Caco-2 (cell line): ENCODE results near the gene JMJD6. TPM values are rescaled to one million over a fixed set of nuclear protein-coding genes. Genes with fewer than 3 reads are reported as not detected.

ENCODE experiments used
- BruUV-seq: library from RNA; stranded (reverse); fragments of 400-500 nt; replicated peaks from 2 replicates; lab custom pipeline; 2021; lab: Mats Ljungman, UMichigan
- CTCF ChIA-PET: fragments of 300-600 bp; sonication (Branson Sonifier 250); formaldehyde crosslinking; loops from one replicate; lab custom pipeline; 2022; ENCODE audit warnings: antibody characterized with exemption; lab: Charles Lee
- POLR2A ChIA-PET: fragments of 300-600 bp; sonication (Branson Sonifier 250); formaldehyde crosslinking; loops from one replicate; lab custom pipeline; 2022; ENCODE audit warnings: antibody characterized with exemption; lab: Charles Lee
- DNase-seq, 2 experiments: peaks; one replicate each; pipeline versions ENCODE4 v3.0.0 to v3.0.0-alpha.2; 2020 to 2022
- H3K27me3 ChIP-seq: replicated peaks from 2 replicates; pipeline ENCODE4 v1.6.0; 2011; ENCODE audit warnings: low read length; ENCODE audit not compliant: control insufficient read depth, insufficient read depth
- H3K36me3 ChIP-seq: 2 replicates; pipeline ENCODE4 v1.5.1; 2011; ENCODE audit warnings: low read length; ENCODE audit not compliant: control insufficient read depth, insufficient read depth
- H3K4me1 ChIP-seq: fragments of 250-450 bp; sonication (Bioruptor Pico); 2 replicates; pipeline ENCODE4 v1.5.1; 2020; ENCODE audit warnings: mild to moderate bottlenecking
- H3K4me3 ChIP-seq: 2 replicates; pipeline ENCODE4 v1.5.1; 2011; ENCODE audit warnings: low read depth, mild to moderate bottlenecking, control low read depth, low read length
- H3K9me3 ChIP-seq: fragments of 250-450 bp; sonication (Bioruptor Pico); 2 replicates; pipeline ENCODE4 v1.5.1; 2020; ENCODE audit warnings: mild to moderate bottlenecking, moderate library complexity
- H3K27ac Mint-ChIP-seq: one replicate; pipeline ENCODE4 v1.8.0; 2022; ENCODE audit warnings: mixed read lengths; ENCODE audit not compliant: unreplicated experiment
- H3K27me3 Mint-ChIP-seq: one replicate; pipeline ENCODE4 v1.8.0; 2022; ENCODE audit warnings: mixed read lengths; ENCODE audit not compliant: insufficient read depth, unreplicated experiment
- H3K36me3 Mint-ChIP-seq: one replicate; pipeline ENCODE4 v1.8.0; 2022; ENCODE audit warnings: mild to moderate bottlenecking, mixed read lengths; ENCODE audit not compliant: insufficient read depth, unreplicated experiment
- H3K4me1 Mint-ChIP-seq: one replicate; pipeline ENCODE4 v1.8.0; 2022; ENCODE audit warnings: low read depth, mixed read lengths; ENCODE audit not compliant: unreplicated experiment
- H3K4me3 Mint-ChIP-seq: one replicate; pipeline ENCODE4 v1.8.0; 2022; ENCODE audit warnings: mild to moderate bottlenecking, moderate library complexity, mixed read lengths; ENCODE audit not compliant: unreplicated experiment
- H3K9me3 Mint-ChIP-seq: one replicate; pipeline ENCODE4 v1.8.0; 2022; ENCODE audit warnings: mixed read lengths; ENCODE audit not compliant: unreplicated experiment
- CTCF ChIP-seq, 2 experiments: fragments of 200-600 bp in 1 of 2; IDR thresholded peaks; 1 replicate in 1 of 2; 2 replicates in 1 of 2; pipeline versions ENCODE4 v1.5.1 to v1.8.0; 2011 to 2022; ENCODE audit warnings: antibody characterized with exemption in 1 of 2, control low read depth in 1 of 2, inconsistent platforms in 1 of 2, low read depth in 1 of 2, low read length in 1 of 2, mild to moderate bottlenecking in 1 of 2, moderate library complexity in 1 of 2; ENCODE audit not compliant: insufficient read depth in 1 of 2, severe bottlenecking in 1 of 2, unreplicated experiment in 1 of 2
- intact Hi-C: fragments of 100-400 bp; cut with micrococcal nuclease; formaldehyde crosslinking; loops from one replicate; pipeline ENCODE4 v1.10.0; 2022; ENCODE audit not compliant: unreplicated experiment
- total RNA-seq: library from RNA; stranded (reverse); gene quantifications from 2 replicates; pipeline ENCODE4 v1.2.3, GENCODE V29; 2022

The JMJD6 gene
- total RNA-seq, 1 experiment from 2014 or later = 37.4 TPM

DNA sequence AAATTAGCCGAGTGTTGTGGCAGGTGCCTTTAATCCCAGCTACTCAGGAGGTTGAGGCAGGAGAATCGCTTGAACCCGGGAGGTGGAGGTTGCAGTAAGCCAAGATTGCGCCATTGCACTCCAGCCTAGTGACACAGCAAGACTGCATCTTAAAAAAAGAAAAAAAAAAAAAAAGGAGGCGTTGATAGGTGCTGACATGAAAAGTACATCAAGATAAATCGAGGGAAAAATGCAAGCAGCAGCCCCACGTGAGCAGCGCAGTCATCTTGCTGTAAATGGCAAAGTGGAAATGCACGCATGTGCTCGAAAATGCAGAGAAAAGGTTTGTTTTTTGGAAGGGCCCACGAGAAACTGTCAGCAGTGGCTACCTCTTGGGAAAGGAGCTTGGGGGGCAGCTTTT, 36.5 kb downstream of the JMJD6 start:
- H3K9me3 Mint-ChIP-seq = no peaks in the 10 kb centered on the region
- peaks cover 30% of the 10 kb centered on the region for H3K4me1 ChIP-seq
- no peaks in the 10 kb centered on the region for H3K27me3 ChIP-seq
- TF ChIP-seq CTCF (IDR thresholded peaks at IDR 0.05; ENCODE audit: insufficient read depth in 1 of 2, low read depth in 1 of 2, low read length in 1 of 2, severe bottlenecking in 1 of 2, unreplicated experiment in 1 of 2) = no peak
- DNase-seq = no peak
- no peaks in the 10 kb centered on the region for H3K36me3 ChIP-seq
- H3K4me3 Mint-ChIP-seq = no peak overlapping the region
- intact Hi-C loops = no loop called here
- no TSS peak for BruUV-seq
- no peaks in the 10 kb centered on the region for H3K36me3 Mint-ChIP-seq
- peaks cover 18% of the 10 kb centered on the region for H3K4me1 Mint-ChIP-seq
- H3K4me3 ChIP-seq = no peak overlapping the region
- H3K27me3 Mint-ChIP-seq = no peaks in the 10 kb centered on the region
- CTCF ChIA-PET = no interaction called here
- POLR2A ChIA-PET = no interaction called here
- no peaks in the 10 kb centered on the region for H3K9me3 ChIP-seq
- no peak overlapping the region for H3K27ac Mint-ChIP-seq

DNA sequence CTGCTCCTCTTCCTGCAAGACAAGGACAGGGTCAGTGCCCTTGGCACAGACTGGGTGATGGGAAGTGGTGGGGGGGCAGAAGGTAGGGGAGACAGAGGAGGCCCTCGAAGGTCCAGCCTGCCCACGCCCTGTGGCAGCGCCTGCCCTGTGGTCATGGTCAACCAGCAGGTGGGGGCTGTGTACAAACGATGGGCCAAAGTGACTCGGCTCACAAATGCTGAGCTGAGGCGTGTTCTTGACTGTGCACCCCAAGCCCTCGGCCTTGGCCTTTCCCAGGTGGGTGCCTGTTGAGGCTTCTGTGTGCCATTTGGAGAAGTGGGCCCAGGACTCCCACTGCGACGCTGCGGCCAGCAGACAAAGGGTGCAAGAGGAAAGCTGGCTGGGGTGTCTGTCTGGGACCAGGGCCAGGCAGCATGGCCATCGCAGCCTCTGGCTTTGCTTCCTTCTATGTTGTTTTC, 38.2 kb downstream of the JMJD6 start:
- Histone ChIP-seq H3K4me3 (no peak overlapping the region), H3K36me3 (no peaks in the 10 kb centered on the region), H3K27me3 (no peaks in the 10 kb centered on the region), H3K9me3 (no peaks in the 10 kb centered on the region), H3K4me1 (peaks cover 30% of the 10 kb centered on the region)
- H3K27ac Mint-ChIP-seq = peak overlapping the region; percentile 51
- H3K4me1 Mint-ChIP-seq = peaks cover 18% of the 10 kb centered on the region
- peaks cover 5% of the 10 kb centered on the region for H3K36me3 Mint-ChIP-seq
- H3K27me3 Mint-ChIP-seq = no peaks in the 10 kb centered on the region
- POLR2A ChIA-PET = no interaction called here
- no peak for DNase-seq
- no TSS peak for BruUV-seq
- peak overlapping the region; percentile 4 for H3K4me3 Mint-ChIP-seq
- TF ChIP-seq CTCF (IDR thresholded peaks at IDR 0.05; ENCODE audit: insufficient read depth in 1 of 2, low read depth in 1 of 2, low read length in 1 of 2, severe bottlenecking in 1 of 2, unreplicated experiment in 1 of 2) = no peak
- CTCF ChIA-PET = no interaction called here
- intact Hi-C loops = no loop called here
- no peaks in the 10 kb centered on the region for H3K9me3 Mint-ChIP-seq

GRCh38 chr17:76687298-76688164, 38.9 kb downstream of the JMJD6 start:
- intact Hi-C loops = loop anchor here (2.0 kb wide), 1 partner anchor 27 kb away; no protein-coding TSS in a partner anchor
- Mint-ChIP-seq H3K27ac (peak overlapping the region; percentile 22), H3K27me3 (no peaks in the 10 kb centered on the region), H3K4me3 (no peak overlapping the region), H3K4me1 (peaks cover 18% of the 10 kb centered on the region), H3K9me3 (no peaks in the 10 kb centered on the region), H3K36me3 (peaks cover 7% of the 10 kb centered on the region)
- Histone ChIP-seq H3K9me3 (no peaks in the 10 kb centered on the region), H3K4me3 (no peak overlapping the region), H3K27me3 (no peaks in the 10 kb centered on the region), H3K4me1 (peaks cover 30% of the 10 kb centered on the region), H3K36me3 (no peaks in the 10 kb centered on the region; the same call in 1 of the 2 replicates)
- no peak for TF ChIP-seq CTCF (IDR thresholded peaks at IDR 0.05; ENCODE audit: insufficient read depth in 1 of 2, low read depth in 1 of 2, low read length in 1 of 2, severe bottlenecking in 1 of 2, unreplicated experiment in 1 of 2)
- POLR2A ChIA-PET = no interaction called here
- CTCF ChIA-PET = interaction anchor here (0.6 kb wide), 1 partner anchor 75 kb away, joined by 3 read pairs; no protein-coding TSS in a partner anchor
- BruUV-seq = no TSS peak
- DNase-seq = no peak
